ENCODE data around the gene CLPTM1.

GRCh38 chr19:45020071-45020470 is 64.9 kb downstream of the CLPTM1 start:
- TF ChIP-seq CTCF (conservative IDR thresholded peaks at IDR 0.05; ENCODE audit: low read depth, low read length) = no peak
- TF ChIP-seq EZH2 (IDR thresholded peaks at IDR 0.05; ENCODE audit: borderline replicate concordance, low read depth, low read length, poor library complexity, severe bottlenecking) = no peak

All from A673 (cell line).